Medulla oblongata (tissue), 1 donor: ENCODE results near the gene SFXN2.
A peak's percentile ranks its signal among the peaks of the same experiment; 100 is the strongest.

ENCODE experiments used
- DNase-seq: peaks from one replicate; pipeline ENCODE4 v3.0.0-alpha.2; 2015; ENCODE audit errors: extremely low spot score

The SFXN2 gene

GRCh38 chr10:102777711-102778453 lies 63.4 kb downstream of the SFXN2 start:
- no peak for DNase-seq

- no peak for DNase-seq
Measured at GRCh38 chr10:102778781-102779180, 64.3 kb downstream of the SFXN2 start.

- DNase-seq: no peak
Measured at GRCh38 chr10:102779680-102780526, 65.5 kb downstream of the SFXN2 start.

GRCh38 chr10:102780527-102780808 lies 66.0 kb downstream of the SFXN2 start:
- no peak for DNase-seq

GRCh38 chr10:102781090-102781920 lies 66.9 kb downstream of the SFXN2 start:
- no peak for DNase-seq

- no peak for DNase-seq
Measured at GRCh38 chr10:102781921-102782557, 67.6 kb downstream of the SFXN2 start.

- DNase-seq: peak; percentile 57
Measured at GRCh38 chr10:102782673-102783551, 68.5 kb downstream of the SFXN2 start.

GRCh38 chr10:102783568-102783967 lies 69.1 kb downstream of the SFXN2 start:
- DNase-seq: no peak

- DNase-seq: no peak
Measured at GRCh38 chr10:102785818-102786217, 71.4 kb downstream of the SFXN2 start.

- DNase-seq: no peak
Measured at GRCh38 chr10:102791754-102792395, 77.4 kb downstream of the SFXN2 start.
